Smooth muscle cell (in vitro differentiated cells): ENCODE measurements around the gene SLCO4C1. TPM values are rescaled to one million over a fixed set of nuclear protein-coding genes. Genes with fewer than 3 reads are reported as not detected.

ENCODE experiments used
- polyA plus RNA-seq: library from polyadenylated mRNA; unstranded; fragments of >200 nt; fragmentation: Nextera tagmentation; extraction: Ambion mirVana; gene quantifications from 2 replicates; pipeline ENCODE4 v1.2.1, GENCODE V29; 2016
- total RNA-seq: library from RNA; depleted of rRNA; stranded (reverse); fragments of >200 nt; gene quantifications from 2 replicates; pipeline ENCODE4 v1.2.3, GENCODE V29; 2014

SLCO4C1 gene
- total and polyA plus RNA-seq, 2 experiments from 2014 or later = 0.36 TPM; not detected in 1

Other genes starting within 250 kb of the SLCO4C1 start
- 0.31 and 0.94 TPM in 2 replicates for gene SLCO6A1, start 202.7 kb upstream of the SLCO4C1 start, total RNA-seq
- gene SLCO6A1, start 202.7 kb upstream of the SLCO4C1 start, polyA plus RNA-seq = 0.70 and 1.3 TPM in 2 replicates